HG02759 (cell line): ENCODE results near the gene TMEM151A.
A peak's percentile ranks its signal among the peaks of the same experiment; 100 is the strongest.
"Not testable (repeated sequence)": the region's sequence is repeated elsewhere in the genome, so short reads cannot be mapped to it uniquely, and the experiment has no call there.

Source experiments
- ATAC-seq: cut with Tn5 transposase; IDR thresholded peaks from one replicate; pipeline ENCODE4 v1.9.1; 2021; ENCODE audit warnings: mild to moderate bottlenecking, moderate library complexity; ENCODE audit not compliant: unreplicated experiment

TMEM151A gene

GRCh38 chr11:66297610-66298009 is 5.9 kb downstream of the TMEM151A start:
- ATAC-seq: no peak

GRCh38 chr11:66299186-66299585 is 7.5 kb downstream of the TMEM151A start:
- ATAC-seq: no peak

- ATAC-seq: no peak
Observed at GRCh38 chr11:66302656-66303055, 11.0 kb downstream of the TMEM151A start.

- no peak for ATAC-seq
Observed at GRCh38 chr11:66309475-66309874, 17.8 kb downstream of the TMEM151A start.

- ATAC-seq: no peak
Observed at GRCh38 chr11:66310324-66310723, 18.6 kb downstream of the TMEM151A start.

GRCh38 chr11:66310803-66311440 is 19.2 kb downstream of the TMEM151A start:
- ATAC-seq: not testable (repeated sequence)

GRCh38 chr11:66311470-66311964 is 19.8 kb downstream of the TMEM151A start:
- ATAC-seq: no peak

GRCh38 chr11:66311965-66312548 is 20.4 kb downstream of the TMEM151A start:
- ATAC-seq: peak; percentile 77

GRCh38 chr11:66312549-66313320 is 21.0 kb downstream of the TMEM151A start:
- peak; percentile 64 for ATAC-seq

GRCh38 chr11:66313321-66314185 is 21.9 kb downstream of the TMEM151A start:
- ATAC-seq: no peak

GRCh38 chr11:66314186-66314501 is 22.4 kb downstream of the TMEM151A start:
- no peak for ATAC-seq

GRCh38 chr11:66314561-66315497 is 23.1 kb downstream of the TMEM151A start:
- no peak for ATAC-seq

- ATAC-seq: no peak
Observed at GRCh38 chr11:66315498-66315885, 23.8 kb downstream of the TMEM151A start.

GRCh38 chr11:66315921-66316811 is 24.5 kb downstream of the TMEM151A start:
- no peak for ATAC-seq

- ATAC-seq: no peak
Observed at GRCh38 chr11:66316849-66317251, 25.2 kb downstream of the TMEM151A start, which contains the start of gene CD248. TSS of gene CD248 (minus strand) at chr11:66317044. CDS start at chr11:66317027, 17 bp downstream.

- no peak for ATAC-seq
Observed at GRCh38 chr11:66317322-66317722, 25.6 kb downstream of the TMEM151A start.

- ATAC-seq: no peak
Observed at GRCh38 chr11:66317723-66318599, 26.3 kb downstream of the TMEM151A start.

- no peak for ATAC-seq
Observed at GRCh38 chr11:66318600-66318970, 26.9 kb downstream of the TMEM151A start.
